ENCODE results near the gene CES4A.
A peak's percentile ranks its signal among the peaks of the same experiment; 100 is the strongest.

The CES4A gene

DNA sequence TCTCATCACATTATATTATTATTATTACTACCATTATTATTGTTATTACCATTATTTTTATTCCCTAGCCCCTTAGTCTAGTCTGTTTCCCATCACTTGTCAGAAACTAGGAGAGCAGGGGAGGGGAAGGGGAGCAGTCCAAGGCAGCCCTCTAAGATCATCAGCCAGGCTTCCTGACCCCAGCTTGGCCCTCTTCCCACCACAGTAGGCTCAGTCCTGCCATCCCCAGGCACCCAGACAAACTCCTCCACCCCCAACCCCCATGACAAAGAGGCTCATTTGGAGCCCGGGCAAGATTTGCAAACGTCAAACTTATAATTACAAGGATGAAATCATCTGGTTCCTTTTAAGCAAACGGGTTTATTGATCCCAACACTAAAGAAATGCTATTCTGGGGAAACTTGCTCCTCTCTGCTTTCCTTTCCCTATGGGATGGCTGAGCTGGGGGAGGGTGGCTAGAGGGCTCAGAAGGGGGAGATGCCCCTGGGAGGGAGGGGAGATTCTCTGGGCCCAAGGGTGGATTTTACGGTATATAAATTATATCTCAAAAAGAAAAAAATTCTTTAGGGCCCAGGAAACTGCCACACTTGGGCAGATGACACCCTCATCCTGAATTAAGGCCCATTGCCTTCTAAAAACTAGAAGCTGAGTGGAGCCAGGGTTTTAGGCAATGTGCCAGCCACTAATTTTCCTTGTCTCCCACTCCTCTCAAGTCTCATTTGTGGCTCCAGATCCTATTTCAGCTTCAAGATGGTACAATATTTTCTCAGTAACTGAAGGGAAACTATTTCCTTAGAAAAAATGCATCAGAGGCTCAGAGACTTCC, 36.2 kb downstream of the CES4A start:
- H3K9me3 Mint-ChIP-seq: no peaks in the 10 kb centered on the region
- TF ChIP-seq, protein P1, sequence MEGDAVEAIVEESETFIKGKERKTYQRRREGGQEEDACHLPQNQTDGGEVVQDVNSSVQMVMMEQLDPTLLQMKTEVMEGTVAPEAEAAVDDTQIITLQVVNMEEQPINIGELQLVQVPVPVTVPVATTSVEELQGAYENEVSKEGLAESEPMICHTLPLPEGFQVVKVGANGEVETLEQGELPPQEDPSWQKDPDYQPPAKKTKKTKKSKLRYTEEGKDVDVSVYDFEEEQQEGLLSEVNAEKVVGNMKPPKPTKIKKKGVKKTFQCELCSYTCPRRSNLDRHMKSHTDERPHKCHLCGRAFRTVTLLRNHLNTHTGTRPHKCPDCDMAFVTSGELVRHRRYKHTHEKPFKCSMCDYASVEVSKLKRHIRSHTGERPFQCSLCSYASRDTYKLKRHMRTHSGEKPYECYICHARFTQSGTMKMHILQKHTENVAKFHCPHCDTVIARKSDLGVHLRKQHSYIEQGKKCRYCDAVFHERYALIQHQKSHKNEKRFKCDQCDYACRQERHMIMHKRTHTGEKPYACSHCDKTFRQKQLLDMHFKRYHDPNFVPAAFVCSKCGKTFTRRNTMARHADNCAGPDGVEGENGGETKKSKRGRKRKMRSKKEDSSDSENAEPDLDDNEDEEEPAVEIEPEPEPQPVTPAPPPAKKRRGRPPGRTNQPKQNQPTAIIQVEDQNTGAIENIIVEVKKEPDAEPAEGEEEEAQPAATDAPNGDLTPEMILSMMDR (IDR thresholded peaks at IDR 0.05): no peak
- no peaks in the 10 kb centered on the region for H3K36me3 Mint-ChIP-seq (ENCODE audit: low read depth)
- H3K4me1 Mint-ChIP-seq: peaks cover 40% of the 10 kb centered on the region
- H3K4me3 Mint-ChIP-seq: no peak overlapping the region
- no peak for DNase-seq
- H3K27ac Mint-ChIP-seq: peak overlapping the region; percentile 44
- H3K27me3 Mint-ChIP-seq (ENCODE audit: low read depth, poor library complexity): no peaks in the 10 kb centered on the region

DNA sequence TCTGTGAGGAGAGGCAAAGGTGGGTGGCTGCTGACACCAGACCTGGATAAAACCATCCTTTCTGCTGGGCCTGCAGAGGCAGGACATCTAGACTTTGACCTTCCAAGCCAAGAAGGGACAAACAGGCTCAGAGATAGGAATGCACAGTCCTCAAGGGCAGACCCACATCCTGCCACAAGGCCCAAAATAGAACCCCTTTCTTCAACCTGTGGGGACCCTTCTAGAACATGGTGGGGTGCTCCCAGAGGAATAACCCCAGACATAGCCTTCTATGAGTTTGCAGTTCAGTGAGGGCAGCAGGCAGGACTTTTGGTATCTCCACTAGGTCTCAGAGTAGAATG, 36.8 kb downstream of the CES4A start:
- Mint-ChIP-seq H3K27me3 (ENCODE audit: low read depth, poor library complexity) (no peaks in the 10 kb centered on the region), H3K4me3 (no peak overlapping the region), H3K4me1 (peaks cover 44% of the 10 kb centered on the region), H3K27ac (peak overlapping the region; percentile 25), H3K36me3 (ENCODE audit: low read depth) (no peaks in the 10 kb centered on the region), H3K9me3 (no peaks in the 10 kb centered on the region)
- TF ChIP-seq, protein P1 (IDR thresholded peaks at IDR 0.05): no peak
- no peak for DNase-seq

DNA sequence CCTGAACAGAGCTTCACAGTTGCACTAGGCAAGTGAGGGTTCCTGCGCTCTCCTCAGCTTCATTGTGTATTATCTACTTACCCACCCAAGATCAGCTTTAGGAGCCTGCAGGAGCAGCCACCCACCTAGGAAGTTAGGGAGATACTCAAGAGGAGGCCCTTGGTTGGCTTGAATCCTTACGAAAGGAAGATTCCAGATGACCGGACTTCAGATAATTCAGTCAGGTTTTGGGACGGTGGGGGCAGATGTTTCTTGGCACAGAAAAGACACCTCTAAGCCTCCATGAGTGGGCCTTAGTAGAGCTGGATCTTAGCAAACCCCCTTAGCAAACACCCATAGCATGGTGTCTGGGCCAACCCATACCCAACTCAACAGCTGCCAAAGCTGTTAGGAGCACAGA, 38.2 kb downstream of the CES4A start:
- H3K4me3 Mint-ChIP-seq: no peak overlapping the region
- H3K27ac Mint-ChIP-seq: no peak overlapping the region
- H3K4me1 Mint-ChIP-seq: peaks cover 47% of the 10 kb centered on the region
- peaks cover 10% of the 10 kb centered on the region for H3K36me3 Mint-ChIP-seq (ENCODE audit: low read depth)
- H3K9me3 Mint-ChIP-seq: no peaks in the 10 kb centered on the region
- TF ChIP-seq, protein P1 (IDR thresholded peaks at IDR 0.05): no peak
- no peak for DNase-seq
- no peaks in the 10 kb centered on the region for H3K27me3 Mint-ChIP-seq (ENCODE audit: low read depth, poor library complexity)

DNA sequence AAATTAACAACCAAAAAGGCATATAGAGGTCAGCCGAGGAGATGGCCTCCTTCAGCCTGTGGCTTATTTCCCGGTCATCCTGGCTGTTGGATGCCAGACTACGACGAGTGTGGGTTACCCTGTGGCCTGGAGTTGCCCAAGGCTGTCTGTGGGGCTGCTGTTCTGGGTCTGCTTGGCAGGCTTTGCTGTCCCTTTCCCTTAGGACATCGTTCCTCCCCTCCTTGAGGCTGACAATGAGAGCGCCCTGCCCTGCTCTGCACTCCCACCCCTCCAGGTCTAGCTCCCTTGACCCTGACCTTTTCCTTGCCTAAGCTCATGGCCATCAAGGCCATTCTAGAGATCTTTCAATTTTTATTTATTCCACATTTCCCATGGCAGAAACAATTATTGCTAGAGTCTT, 38.7 kb downstream of the CES4A start:
- Mint-ChIP-seq H3K9me3 (no peaks in the 10 kb centered on the region), H3K4me3 (peak overlapping the region; percentile 36), H3K4me1 (peaks cover 51% of the 10 kb centered on the region), H3K36me3 (ENCODE audit: low read depth) (peaks cover 15% of the 10 kb centered on the region), H3K27me3 (ENCODE audit: low read depth, poor library complexity) (no peaks in the 10 kb centered on the region), H3K27ac (no peak overlapping the region)
- TF ChIP-seq, protein P1 (IDR thresholded peaks at IDR 0.05): no peak
- DNase-seq: no peak

DNA sequence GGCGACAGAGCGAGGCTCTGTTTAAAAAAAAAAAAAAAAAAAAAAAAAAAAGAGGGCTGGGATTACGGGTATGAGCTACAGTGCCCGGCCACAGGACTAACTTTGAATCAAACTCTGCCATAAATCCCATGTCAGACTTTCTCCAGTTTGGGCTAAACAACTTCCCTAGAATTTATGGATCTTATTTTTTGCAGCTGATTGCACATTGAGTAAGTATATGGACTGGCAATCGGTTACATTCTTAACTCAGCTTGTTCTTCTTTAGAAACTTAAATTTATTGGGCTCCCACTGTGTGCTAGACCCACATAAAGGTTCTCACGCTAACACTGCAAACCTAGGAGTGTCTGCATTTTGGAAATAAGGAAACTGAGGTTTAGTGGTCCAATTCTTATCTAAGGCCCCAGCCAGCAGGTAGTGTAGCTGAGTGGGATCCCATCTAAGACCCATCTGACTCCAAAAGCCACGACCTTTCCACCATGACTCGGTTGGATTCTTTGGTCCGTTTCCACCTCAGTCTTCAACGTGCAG, 39.8 kb downstream of the CES4A start:
- peak overlapping the region; percentile 29 for H3K27ac Mint-ChIP-seq
- DNase-seq: no peak
- TF ChIP-seq, protein P1 (IDR thresholded peaks at IDR 0.05): no peak
- peaks cover 27% of the 10 kb centered on the region for H3K36me3 Mint-ChIP-seq (ENCODE audit: low read depth)
- peaks cover 50% of the 10 kb centered on the region for H3K4me1 Mint-ChIP-seq
- H3K4me3 Mint-ChIP-seq: peak overlapping the region; percentile 75
- H3K9me3 Mint-ChIP-seq: no peaks in the 10 kb centered on the region
- no peaks in the 10 kb centered on the region for H3K27me3 Mint-ChIP-seq (ENCODE audit: low read depth, poor library complexity)
